OCI-LY3 (cell line): ENCODE measurements around the gene PHF3.

Source experiments
- CTCF ChIP-seq: fragments of 200-600, 300-600 bp; sonication (generic); IDR thresholded peaks from 2 replicates; pipeline ENCODE4 v1.5.1; 2014; ENCODE audit warnings: antibody characterized with exemption, low read length, low read depth
- EZH2phosphoT487 ChIP-seq: fragments of 200-600 bp; shearing (Covaris generic); IDR thresholded peaks from 2 replicates; pipeline ENCODE4 v1.6.1; 2018; ENCODE audit warnings: antibody characterized with exemption, mixed run types, low read depth

GRCh38 chr6:63600136-63600535, 35.5 kb upstream of the PHF3 start:
- TF ChIP-seq EZH2phosphoT487 (no peak), CTCF (no peak)
